D341Med (cell line): ENCODE measurements around the gene CBX3.
"Not testable (repeated sequence)": the region's sequence is repeated elsewhere in the genome, so short reads cannot be mapped to it uniquely, and the experiment has no call there.

Experiments
- DNase-seq: peaks from one replicate; pipeline ENCODE4 v3.0.0; 2012; ENCODE audit warnings: low spot score

The CBX3 gene

DNA sequence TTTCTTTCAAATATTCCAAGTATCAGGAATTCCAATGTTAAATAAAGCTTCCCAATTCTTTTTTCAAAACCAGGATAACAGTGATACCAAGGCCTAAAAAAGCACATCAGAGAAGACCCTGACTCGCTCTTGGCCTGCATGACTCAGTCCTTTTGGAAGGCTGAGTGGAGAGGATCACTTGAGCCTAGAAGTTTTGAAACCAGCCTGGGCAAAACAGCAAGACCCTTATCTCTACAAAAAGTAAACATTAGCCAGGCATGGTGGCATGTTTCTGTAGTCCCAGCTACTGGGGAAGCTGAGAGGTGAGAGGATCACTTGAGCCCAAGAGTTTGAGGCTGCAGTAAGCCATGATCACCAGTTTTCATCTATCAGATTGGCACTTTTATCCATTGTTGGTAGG lies 30.9 kb upstream of the CBX3 start:
- DNase-seq = no peak

- DNase-seq = no peak
These were observed 29.9 kb upstream of the CBX3 start for GRCh38 chr7:26171601-26172000.

DNA sequence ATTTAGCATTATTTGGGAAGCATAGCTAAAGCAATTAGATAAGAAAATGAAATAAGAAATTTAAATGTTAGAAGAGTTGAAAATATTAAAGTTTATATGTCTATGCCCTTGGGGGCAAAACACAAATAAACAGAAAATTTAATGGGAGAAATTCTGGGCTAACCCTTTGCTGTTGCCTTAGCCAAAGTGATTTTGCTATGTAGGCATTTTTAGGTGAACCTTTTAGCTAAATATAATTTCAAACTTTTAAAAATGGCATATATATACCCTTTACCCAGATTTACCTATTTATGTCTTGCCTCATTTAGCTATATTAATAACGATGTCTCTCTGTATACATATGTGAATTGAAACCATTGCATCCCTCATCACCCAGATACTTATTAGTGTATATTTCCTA lies 29.5 kb upstream of the CBX3 start:
- no peak for DNase-seq

GRCh38 chr7:26175903-26176302 lies 25.6 kb upstream of the CBX3 start:
- not testable (repeated sequence) for DNase-seq

DNA sequence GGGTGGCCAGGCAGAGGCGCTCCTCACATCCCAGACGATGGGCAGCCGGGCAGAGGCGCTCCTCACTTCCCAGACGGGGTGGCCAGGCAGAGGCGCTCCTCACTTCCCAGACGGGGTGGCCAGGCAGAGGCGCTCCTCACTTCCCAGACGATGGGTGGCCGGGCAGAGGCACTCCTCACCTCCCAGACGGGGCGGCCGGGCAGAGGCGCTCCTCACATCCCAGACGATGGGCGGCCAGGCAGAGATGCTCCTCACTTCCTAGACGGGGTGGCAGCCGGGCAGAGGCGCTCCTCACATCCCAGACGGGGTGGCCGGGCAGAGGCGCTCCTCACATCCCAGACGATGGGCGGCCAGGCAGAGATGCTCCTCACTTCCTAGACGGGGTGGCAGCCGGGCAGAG lies 24.8 kb upstream of the CBX3 start:
- DNase-seq = not testable (repeated sequence)

DNA sequence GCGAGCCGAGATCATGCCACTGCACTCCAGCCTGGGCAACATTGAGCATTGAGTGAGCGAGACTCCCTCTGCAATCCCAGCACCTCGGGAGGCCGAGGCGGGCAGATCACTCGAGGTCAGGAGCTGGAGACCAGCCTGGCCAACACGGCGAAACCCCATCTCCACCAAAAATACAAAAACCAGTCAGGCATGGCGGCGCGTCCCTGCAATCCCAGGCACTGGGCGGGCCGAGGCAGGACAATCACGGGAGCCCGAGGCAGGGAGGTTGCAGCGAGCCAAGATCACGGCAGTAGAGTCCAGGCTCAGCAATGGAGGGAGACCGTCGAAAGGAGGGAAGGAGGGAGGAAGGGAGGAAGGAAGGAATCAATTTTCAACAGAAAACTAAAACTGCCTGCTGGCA lies 24.3 kb upstream of the CBX3 start:
- not testable (repeated sequence) for DNase-seq

DNA sequence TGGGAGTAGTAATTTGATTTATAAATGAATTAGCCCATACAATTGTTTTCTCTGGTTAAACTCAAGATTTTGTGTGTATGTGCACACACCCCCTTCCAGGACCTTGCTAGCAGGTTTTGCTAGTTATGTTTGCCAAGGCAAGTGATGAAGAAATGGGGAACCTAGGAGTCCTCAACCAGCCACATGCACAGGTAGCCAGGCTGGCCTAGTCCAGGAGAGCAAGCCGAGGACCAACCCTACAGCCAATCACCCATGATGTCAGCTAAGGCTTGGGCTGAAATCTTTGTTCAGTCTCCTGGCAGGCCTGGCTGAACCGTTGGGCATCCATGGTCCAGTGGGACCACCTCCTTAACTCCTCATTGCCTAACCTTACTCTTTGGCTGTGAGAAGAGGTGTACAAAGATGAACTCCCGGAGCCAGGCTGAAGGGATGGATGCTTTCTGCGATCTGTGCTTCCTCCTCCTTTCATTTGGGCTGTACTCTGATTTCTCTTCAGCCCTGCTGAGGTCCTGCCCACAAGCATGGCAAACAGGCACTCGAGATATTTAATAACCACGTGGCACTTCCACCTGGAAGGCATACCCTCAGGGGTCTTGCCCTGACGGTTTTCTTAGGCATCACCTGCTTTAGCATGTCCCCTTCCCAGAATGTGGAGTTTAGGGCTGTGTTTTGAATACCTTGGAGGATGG lies 23.1 kb upstream of the CBX3 start:
- no peak for DNase-seq

GRCh38 chr7:26179422-26179821 lies 22.1 kb upstream of the CBX3 start:
- no peak for DNase-seq

DNA sequence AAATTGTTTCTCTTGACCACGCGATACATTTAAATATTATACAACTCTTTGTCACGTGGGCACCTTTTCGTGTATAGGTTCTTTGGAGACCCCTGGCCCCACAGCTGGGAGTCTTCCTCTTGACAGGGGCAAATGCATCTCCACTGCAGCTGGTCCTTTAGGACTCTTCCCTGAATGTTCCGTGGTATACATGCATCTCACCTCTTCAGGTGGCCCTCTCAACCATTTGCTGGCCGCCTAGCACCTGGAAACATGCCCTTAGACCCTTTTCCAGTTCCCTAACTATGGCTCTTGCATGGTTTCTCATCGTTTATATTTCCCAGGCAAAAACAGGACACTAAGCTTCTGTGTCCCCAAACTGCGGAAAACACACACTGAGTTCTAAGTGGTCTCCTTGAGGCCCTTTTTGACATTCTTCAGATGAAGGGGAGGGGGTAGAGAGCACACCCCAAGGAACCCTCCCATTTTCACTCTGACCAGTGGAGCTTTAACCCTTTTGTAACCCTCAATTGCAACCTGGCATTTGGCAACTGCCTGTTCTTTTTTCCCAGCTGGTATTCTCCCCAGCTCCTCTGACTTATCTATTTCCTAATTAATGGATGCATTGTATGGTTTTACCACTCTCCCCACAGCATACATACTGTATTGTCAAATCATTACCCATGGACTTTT lies 21.6 kb upstream of the CBX3 start:
- no peak for DNase-seq

GRCh38 chr7:26180792-26181198 lies 20.8 kb upstream of the CBX3 start:
- DNase-seq = no peak

GRCh38 chr7:26181474-26182227 lies 19.9 kb upstream of the CBX3 start:
- no peak for DNase-seq

- no peak for DNase-seq
These were observed 19.3 kb upstream of the CBX3 start for GRCh38 chr7:26182283-26182682.

DNA sequence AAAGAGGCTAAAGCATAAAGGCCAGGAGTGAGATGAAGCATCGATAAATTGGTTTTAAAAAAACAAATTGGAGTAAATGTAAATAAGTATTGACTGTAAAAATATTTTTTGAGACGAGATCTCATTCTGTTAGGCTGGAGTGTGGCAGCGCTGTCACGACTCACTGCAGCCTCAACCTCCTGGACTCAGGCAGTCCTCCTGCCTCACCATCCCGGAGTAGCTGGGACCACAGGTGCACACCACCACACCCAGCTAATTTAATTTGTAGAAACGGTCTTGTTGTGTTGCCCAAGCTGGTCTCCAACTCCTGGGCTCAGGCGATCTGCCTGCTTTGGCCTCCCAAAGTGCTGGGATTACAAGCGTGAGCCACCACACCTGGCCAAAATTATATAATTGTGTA lies 18.8 kb upstream of the CBX3 start:
- DNase-seq = no peak

GRCh38 chr7:26183545-26184280 lies 17.8 kb upstream of the CBX3 start:
- no peak for DNase-seq

DNA sequence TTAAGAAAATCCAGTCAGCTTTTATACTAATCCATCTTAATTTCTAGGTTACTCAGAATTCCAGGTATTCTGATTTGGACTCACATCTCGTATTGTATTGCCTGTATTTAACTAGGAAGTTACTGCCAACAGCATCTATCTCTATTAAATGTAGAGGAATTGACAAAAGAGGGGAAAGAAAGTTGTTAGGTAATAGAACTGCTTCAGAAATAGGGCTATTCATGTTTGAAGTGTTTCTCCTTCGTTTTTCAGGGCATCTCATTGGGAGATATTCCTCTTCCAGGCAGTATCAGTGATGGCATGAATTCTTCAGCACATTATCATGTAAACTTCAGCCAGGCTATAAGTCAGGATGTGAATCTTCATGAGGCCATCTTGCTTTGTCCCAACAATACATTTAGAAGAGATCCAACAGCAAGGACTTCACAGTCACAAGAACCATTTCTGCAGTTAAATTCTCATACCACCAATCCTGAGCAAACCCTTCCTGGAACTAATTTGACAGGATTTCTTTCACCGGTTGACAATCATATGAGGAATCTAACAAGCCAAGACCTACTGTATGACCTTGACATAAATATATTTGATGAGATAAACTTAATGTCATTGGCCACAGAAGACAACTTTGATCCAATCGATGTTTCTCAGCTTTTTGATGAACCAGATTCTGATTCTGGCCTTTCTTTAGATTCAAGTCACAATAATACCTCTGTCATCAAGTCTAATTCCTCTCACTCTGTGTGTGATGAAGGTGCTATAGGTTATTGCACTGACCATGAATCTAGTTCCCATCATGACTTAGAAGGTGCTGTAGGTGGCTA lies 17.1 kb upstream of the CBX3 start:
- not testable (repeated sequence) for DNase-seq

GRCh38 chr7:26185131-26185843 lies 16.3 kb upstream of the CBX3 start:
- no peak for DNase-seq

- no peak for DNase-seq
These were observed 15.7 kb upstream of the CBX3 start for GRCh38 chr7:26185844-26186180.

- no peak for DNase-seq
These were observed 14.9 kb upstream of the CBX3 start for GRCh38 chr7:26186364-26187311.

DNA sequence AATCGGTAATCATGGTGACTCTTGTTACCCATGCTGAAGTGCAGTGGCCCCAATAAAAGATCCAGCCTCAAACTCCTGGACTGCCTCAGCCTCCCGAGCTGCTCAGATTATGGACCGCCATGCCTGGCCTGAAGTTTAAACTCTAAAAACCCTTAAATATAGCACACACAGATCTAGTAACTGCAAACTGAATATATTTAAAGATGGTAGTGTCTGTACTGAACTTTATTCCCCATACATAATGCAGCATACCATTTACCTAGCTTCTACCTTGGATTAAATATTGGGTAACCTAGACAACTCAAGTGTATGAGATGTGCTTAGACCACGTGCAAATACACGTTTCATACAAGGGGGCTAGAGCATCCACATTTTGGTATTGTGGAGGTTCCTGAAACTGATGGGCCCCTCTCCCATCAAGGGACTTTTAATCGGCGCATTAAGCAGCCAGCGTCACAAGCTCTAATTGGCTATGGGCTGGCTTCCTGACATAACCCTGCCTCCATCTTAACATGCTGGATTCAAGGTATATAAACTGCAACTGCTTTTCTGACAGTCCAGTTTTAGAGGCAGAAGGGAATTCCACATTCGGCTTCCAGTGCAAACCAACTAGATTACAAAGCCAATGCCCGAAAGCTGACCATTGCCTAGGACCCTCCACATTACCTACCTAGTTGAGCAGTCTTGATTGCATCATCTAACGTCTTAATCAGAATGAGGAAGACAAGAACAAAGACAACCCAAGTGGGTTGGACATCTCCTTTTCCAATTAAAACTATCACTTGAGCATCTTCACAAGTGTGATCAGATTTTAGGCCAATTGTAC lies 14.0 kb upstream of the CBX3 start:
- DNase-seq = no peak
